HG02885 (cell line): ENCODE results near the gene BTBD8.
A peak's percentile ranks its signal among the peaks of the same experiment; 100 is the strongest.
"Not testable (repeated sequence)": the region's sequence is repeated elsewhere in the genome, so short reads cannot be mapped to it uniquely, and the experiment has no call there.

Experiments
- ATAC-seq: cut with Tn5 transposase; IDR thresholded peaks from one replicate; pipeline ENCODE4 v1.9.1; 2021; ENCODE audit warnings: mild to moderate bottlenecking; ENCODE audit not compliant: unreplicated experiment, poor library complexity

The BTBD8 gene

GRCh38 chr1:92080128-92080985 lies at the start of gene BTBD8:
Gene BTBD8, plus strand, starts transcription at chr1:92080345. Its CDS starts 227 bp downstream, at chr1:92080572.
- ATAC-seq = peak; percentile 96

GRCh38 chr1:92030656-92031107 lies 49.5 kb upstream of the BTBD8 start:
- ATAC-seq = no peak

- no peak for ATAC-seq
Measured at GRCh38 chr1:92031281-92032110, 48.6 kb upstream of the BTBD8 start.

GRCh38 chr1:92037400-92037799 lies 42.7 kb upstream of the BTBD8 start:
- ATAC-seq = no peak

GRCh38 chr1:92038695-92039346 lies 41.3 kb upstream of the BTBD8 start:
- ATAC-seq = no peak

GRCh38 chr1:92040971-92041370 lies 39.2 kb upstream of the BTBD8 start:
- ATAC-seq = no peak

- ATAC-seq = no peak
Measured at GRCh38 chr1:92043621-92044020, 36.5 kb upstream of the BTBD8 start.

- ATAC-seq = no peak
Measured at GRCh38 chr1:92045766-92046495, 34.2 kb upstream of the BTBD8 start.

GRCh38 chr1:92051948-92052347 lies 28.2 kb upstream of the BTBD8 start:
- ATAC-seq = no peak

- ATAC-seq = no peak
Measured at GRCh38 chr1:92065042-92065441, 15.1 kb upstream of the BTBD8 start.

GRCh38 chr1:92066321-92066720 lies 13.8 kb upstream of the BTBD8 start:
- ATAC-seq = no peak

GRCh38 chr1:92070892-92071291 lies 9.3 kb upstream of the BTBD8 start:
- ATAC-seq = no peak

- not testable (repeated sequence) for ATAC-seq
Measured at GRCh38 chr1:92074446-92074845, 5.7 kb upstream of the BTBD8 start.

- ATAC-seq = no peak
Measured at GRCh38 chr1:92075311-92075710, 4.8 kb upstream of the BTBD8 start, which contains the start of gene SETSIP. Gene SETSIP, minus strand, starts transcription at chr1:92075411. Its CDS starts 0 bp downstream, at chr1:92075411.

- no peak for ATAC-seq
Measured at GRCh38 chr1:92076363-92076762, 3.8 kb upstream of the BTBD8 start.

- ATAC-seq = not testable (repeated sequence)
Measured at GRCh38 chr1:92078077-92078476, 2.1 kb upstream of the BTBD8 start.

GRCh38 chr1:92079441-92079840 lies 704 bp upstream of the BTBD8 start:
- ATAC-seq = no peak

GRCh38 chr1:92081031-92081430 lies 886 bp downstream of the BTBD8 start:
- ATAC-seq = no peak

- ATAC-seq = no peak
Measured at GRCh38 chr1:92084651-92085050, 4.5 kb downstream of the BTBD8 start.

- no peak for ATAC-seq
Measured at GRCh38 chr1:92085727-92086126, 5.6 kb downstream of the BTBD8 start.
